HCT116 (cell line): Measurements from ENCODE around the gene MYBPC2. TPM values are rescaled to one million over a fixed set of nuclear protein-coding genes. Genes with fewer than 3 reads are reported as not detected.

ENCODE experiments used
- ATAC-seq: fragments of 200-7000 bp; cut with Tn5 transposase; 2 replicates; pipeline ENCODE4 v1.9.1; 2020; ENCODE audit warnings: mild to moderate bottlenecking, moderate library complexity
- BruUV-seq: library from RNA; stranded (reverse); fragments of 400-500 nt; replicated peaks from 2 replicates; lab custom pipeline; 2021; lab: Mats Ljungman, UMichigan
- CTCF ChIA-PET: fragments of 300-600 bp; sonication (Branson Sonifier 250); formaldehyde crosslinking; loops from one replicate; lab custom pipeline; 2021; ENCODE audit warnings: antibody characterized with exemption; lab: Charles Lee
- POLR2A ChIA-PET: fragments of 300-600, 350-600 bp; sonication (Branson Sonifier 250); formaldehyde crosslinking; loops from one replicate; lab custom pipeline; 2021; ENCODE audit warnings: antibody characterized with exemption; lab: Charles Lee
- RAD21 ChIA-PET, 2 experiments: fragments of 300-600 bp; sonication (Branson Sonifier 250); formaldehyde crosslinking; loops; one replicate each; lab custom pipeline; 2023; ENCODE audit warnings: low total read pairs in 2 of 2; ENCODE audit not compliant: uncharacterized antibody in 2 of 2, unreplicated experiment in 2 of 2, low non-redundant PET in 1 of 2; lab: Charles Lee
- DNase-seq: peaks from one replicate; pipeline ENCODE4 v3.0.0-alpha.2; 2010; ENCODE audit warnings: low read depth, low spot score
- H2AFZ ChIP-seq: fragments of 200-600 bp; shearing (Covaris generic), sonication (generic); 2 replicates; pipeline ENCODE4 v1.6.1; 2017; ENCODE audit warnings: low read depth, mixed run types, mixed read lengths, antibody characterized with exemption, low read length; ENCODE audit not compliant: poor library complexity, severe bottlenecking
- H3K27ac ChIP-seq: 2 replicates; pipeline ENCODE4 v1.5.1; 2012; ENCODE audit warnings: low read depth, low read length
- H3K27me3 ChIP-seq: fragments of 200-600 bp; sonication (generic); 2 replicates; pipeline ENCODE4 v1.6.1; 2016; ENCODE audit warnings: mixed run types, low read length, mixed read lengths; ENCODE audit not compliant: insufficient read depth
- H3K36me3 ChIP-seq, 2 experiments: fragments of 200-500 bp in 1 of 2; fragments of 200-600 bp in 1 of 2; sonication (Bioruptor generic) in 1 of 2; sonication (generic) in 1 of 2; 2 replicates each; pipeline versions ENCODE4 v1.5.1 to v1.6.1; 2014 to 2016; ENCODE audit warnings: low read length in 2 of 2, inconsistent platforms in 1 of 2, mixed read lengths in 1 of 2, mixed run types in 1 of 2; ENCODE audit not compliant: insufficient read depth in 2 of 2, control insufficient read depth in 1 of 2
- H3K4me1 ChIP-seq, 2 experiments: fragments of 200-600 bp in 1 of 2; sonication (generic) in 1 of 2; 2 replicates each; pipeline versions ENCODE4 v1.5.1 to v1.6.1; 2012 to 2017; ENCODE audit warnings: low read length in 2 of 2, inconsistent platforms in 1 of 2, mild to moderate bottlenecking in 1 of 2, mixed read lengths in 1 of 2, mixed run types in 1 of 2, moderate library complexity in 1 of 2; ENCODE audit not compliant: insufficient read depth in 2 of 2, control insufficient read depth in 1 of 2
- H3K4me2 ChIP-seq: fragments of 200-600 bp; sonication (generic); 2 replicates; pipeline ENCODE4 v1.6.1; 2017; ENCODE audit warnings: mixed run types, low read length, mixed read lengths
- H3K4me3 ChIP-seq, 2 experiments: fragments of 200-600 bp in 1 of 2; sonication (generic) in 1 of 2; replicated peaks in 1 of 2; 2 replicates each; pipeline ENCODE4 v1.5.1; 2011 to 2016; ENCODE audit warnings: low read length in 2 of 2, control low read depth in 1 of 2, low read depth in 1 of 2, mild to moderate bottlenecking in 1 of 2, mixed read lengths in 1 of 2, mixed run types in 1 of 2
- H3K79me2 ChIP-seq: fragments of 200-600 bp; sonication (generic); 2 replicates; pipeline ENCODE4 v1.6.1; 2017; ENCODE audit warnings: mild to moderate bottlenecking, mixed run types, low read length, moderate library complexity, mixed read lengths; ENCODE audit not compliant: insufficient read depth
- H3K9ac ChIP-seq: fragments of 200-600 bp; sonication (generic); 2 replicates; pipeline ENCODE4 v1.6.1; 2016; ENCODE audit warnings: low read length, mixed read lengths
- H3K9me2 ChIP-seq: fragments of 200-600 bp; sonication (generic), shearing (Covaris generic); 2 replicates; pipeline ENCODE4 v1.6.1; 2017; ENCODE audit warnings: mixed run types, mild to moderate bottlenecking, moderate library complexity; ENCODE audit not compliant: insufficient read depth
- H3K9me3 ChIP-seq, 2 experiments: fragments of 200-500 bp in 1 of 2; fragments of 200-600 bp in 1 of 2; sonication (Bioruptor generic) in 1 of 2; sonication (generic) in 1 of 2; 2 replicates each; pipeline ENCODE4 v1.6.1; 2014 to 2017; ENCODE audit warnings: low read length in 2 of 2, mixed read lengths in 2 of 2, inconsistent platforms in 1 of 2, low read depth in 1 of 2, mild to moderate bottlenecking in 1 of 2, mixed run types in 1 of 2, moderate library complexity in 1 of 2; ENCODE audit not compliant: control insufficient read depth in 1 of 2, insufficient read depth in 1 of 2
- H4K20me1 ChIP-seq: fragments of 200-600 bp; sonication (generic), shearing (Covaris generic); 2 replicates; pipeline ENCODE4 v1.6.1; 2017; ENCODE audit warnings: mixed run types, mild to moderate bottlenecking, moderate library complexity; ENCODE audit not compliant: insufficient read depth
- ATF3 ChIP-seq: IDR thresholded peaks from 2 replicates; pipeline ENCODE4 v1.6.1; 2012
- CBX3 ChIP-seq: IDR thresholded peaks from 2 replicates; pipeline ENCODE4 v1.6.1; 2012; ENCODE audit warnings: low read depth
- CEBPB ChIP-seq: IDR thresholded peaks from 2 replicates; pipeline ENCODE4 v1.6.1; 2012; ENCODE audit warnings: low read depth
- ELF1 ChIP-seq: IDR thresholded peaks from 2 replicates; pipeline ENCODE4 v1.6.1; 2012; ENCODE audit warnings: low read depth, borderline replicate concordance
- EZH2 ChIP-seq: fragments of 200-600 bp; sonication (generic); IDR thresholded peaks from 2 replicates; pipeline ENCODE4 v1.6.1; 2017; ENCODE audit warnings: antibody characterized with exemption, mixed run types
- EZH2phosphoT487 ChIP-seq: fragments of 200-600 bp; IDR thresholded peaks from 2 replicates; pipeline ENCODE4 v1.6.1; 2018; ENCODE audit warnings: antibody characterized with exemption, borderline replicate concordance
- FOSL1 ChIP-seq: IDR thresholded peaks from 2 replicates; pipeline ENCODE4 v1.6.1; 2012; ENCODE audit warnings: low read depth
- JUND ChIP-seq: IDR thresholded peaks from 2 replicates; pipeline ENCODE4 v1.6.1; 2012
- MAX ChIP-seq: IDR thresholded peaks from 2 replicates; pipeline ENCODE4 v1.6.1; 2012
- POLR2A ChIP-seq: IDR thresholded peaks from 2 replicates; pipeline ENCODE4 v1.7.0; 2011; ENCODE audit warnings: borderline replicate concordance; ENCODE audit not compliant: insufficient read depth, insufficient read length; ENCODE audit errors: extremely low read depth
- POLR2AphosphoS5 ChIP-seq: IDR thresholded peaks from 2 replicates; pipeline ENCODE4 v1.6.1; 2011; ENCODE audit warnings: mild to moderate bottlenecking, low read depth, low read length, moderate library complexity
- RAD21 ChIP-seq: IDR thresholded peaks from 2 replicates; pipeline ENCODE4 v1.6.1; 2012; ENCODE audit warnings: low read depth, mild to moderate bottlenecking
- SIN3A ChIP-seq: IDR thresholded peaks from 2 replicates; pipeline ENCODE4 v1.6.1; 2012; ENCODE audit warnings: low read depth
- TCF7L2 ChIP-seq: IDR thresholded peaks from 2 replicates; pipeline ENCODE4 v1.7.0; 2011; ENCODE audit warnings: borderline replicate concordance, inconsistent platforms; ENCODE audit not compliant: insufficient read depth, insufficient read length; ENCODE audit errors: extremely low read depth
- YY1 ChIP-seq: IDR thresholded peaks from 2 replicates; pipeline ENCODE4 v1.6.1; 2011; ENCODE audit warnings: low read length, low read depth, moderate library complexity, mild to moderate bottlenecking; ENCODE audit not compliant: insufficient replicate concordance; ENCODE audit errors: extremely low read depth
- ZBTB33 ChIP-seq: IDR thresholded peaks from 2 replicates; pipeline ENCODE4 v1.6.1; 2011; ENCODE audit warnings: mild to moderate bottlenecking, low read length, moderate library complexity; ENCODE audit not compliant: insufficient replicate concordance; ENCODE audit errors: extremely low read depth
- ZFX ChIP-seq: fragments of 450-650 bp; IDR thresholded peaks from 2 replicates; pipeline ENCODE4 v1.6.1; 2017
- intact Hi-C: fragments of 100-400 bp; cut with micrococcal nuclease; formaldehyde crosslinking; loops from 2 replicates; pipeline ENCODE4 v1.10.0; 2022
- total RNA-seq: library from RNA; stranded (reverse); gene quantifications from one replicate; pipeline ENCODE4 v1.2.1, GENCODE V29; 2021; ENCODE audit not compliant: unreplicated experiment

Gene MYBPC2
- total RNA-seq, 1 experiment from 2014 or later = not detected

GRCh38 chr19:50419022-50419579 is 13.6 kb upstream of the MYBPC2 start:
- POLR2A ChIA-PET = no interaction called here
- no TSS peak for BruUV-seq
- intact Hi-C loops = no loop called here

More at GRCh38 chr19:50419022-50419579, 13.6 kb upstream of the MYBPC2 start:
- ChIA-PET RAD21 (no interaction called here), CTCF (no interaction called here)
- no peaks in the 10 kb centered on the region for H3K9me3 ChIP-seq
- H3K79me2 ChIP-seq = no peaks in the 10 kb centered on the region
- DNase-seq (no peak), ATAC-seq (no peak)
- no peaks in the 10 kb centered on the region for H3K9me2 ChIP-seq
- no peaks in the 10 kb centered on the region for H4K20me1 ChIP-seq
- no peaks in the 10 kb centered on the region for H3K27me3 ChIP-seq
- no peaks in the 10 kb centered on the region for H3K4me1 ChIP-seq
- no peaks in the 10 kb centered on the region for H3K36me3 ChIP-seq
- no peak overlapping the region for H3K4me3 ChIP-seq
- TF ChIP-seq YY1 = no peak
- no peak for TF ChIP-seq ZBTB33
- TF ChIP-seq ZFX = no peak
- no peak for TF ChIP-seq TCF7L2
- no peak for TF ChIP-seq POLR2A
- no peak for TF ChIP-seq EZH2phosphoT487
- TF ChIP-seq CEBPB = no peak
- TF ChIP-seq POLR2AphosphoS5 = no peak
- TF ChIP-seq CBX3 = no peak
- no peak for TF ChIP-seq ELF1
- TF ChIP-seq JUND = no peak
- no peak for TF ChIP-seq SIN3A
- TF ChIP-seq FOSL1 = no peak
- no peak for TF ChIP-seq ATF3
- no peak for TF ChIP-seq MAX
- TF ChIP-seq RAD21 = no peak
- no peak for TF ChIP-seq EZH2
- H3K4me2 ChIP-seq = no peak overlapping the region
- no peak overlapping the region for H3K27ac ChIP-seq
- H3K9ac ChIP-seq = no peak overlapping the region
- no peak overlapping the region for H2AFZ ChIP-seq
